Hepatocyte (in vitro differentiated cells): ENCODE measurements around the gene DLX3. TPM values are rescaled to one million over a fixed set of nuclear protein-coding genes. Genes with fewer than 3 reads are reported as not detected.

Experiments
- DNase-seq: peaks from one replicate; pipeline ENCODE4 v3.0.0-alpha.2; 2016; ENCODE audit warnings: low spot score
- H2AFZ ChIP-seq: fragments of 200-600 bp; sonication (generic); 2 replicates; pipeline ENCODE4 v1.6.0; 2016; ENCODE audit warnings: antibody characterized with exemption, mild to moderate bottlenecking
- H3K27ac ChIP-seq: fragments of 200-600 bp; sonication (generic); 2 replicates; pipeline ENCODE4 v1.5.1; 2016; ENCODE audit warnings: mild to moderate bottlenecking
- H3K27me3 ChIP-seq: fragments of 200-600 bp; sonication (generic); 2 replicates; pipeline ENCODE4 v1.6.1; 2016
- H3K36me3 ChIP-seq: fragments of 200-600 bp; sonication (generic); replicated peaks from 2 replicates; pipeline ENCODE4 v1.5.1; 2016; ENCODE audit warnings: low read depth; ENCODE audit not compliant: insufficient read depth
- H3K4me1 ChIP-seq: fragments of 200-600 bp; sonication (generic); 2 replicates; pipeline ENCODE4 v1.5.1; 2016; ENCODE audit warnings: mild to moderate bottlenecking, moderate library complexity; ENCODE audit not compliant: insufficient read depth
- H3K4me2 ChIP-seq: fragments of 200-600 bp; sonication (generic); 2 replicates; pipeline ENCODE4 v1.6.0; 2016
- H3K4me3 ChIP-seq: fragments of 200-600 bp; sonication (generic); 2 replicates; pipeline ENCODE4 v1.5.1; 2016; ENCODE audit warnings: mild to moderate bottlenecking
- H3K79me2 ChIP-seq: fragments of 200-600 bp; sonication (generic); 2 replicates; pipeline ENCODE4 v1.6.0; 2017; ENCODE audit warnings: mild to moderate bottlenecking
- H3K9me2 ChIP-seq: fragments of 200-600 bp; sonication (generic); replicated peaks from 2 replicates; pipeline ENCODE4 v1.6.0; 2017; ENCODE audit warnings: mild to moderate bottlenecking; ENCODE audit not compliant: insufficient read depth
- H3K9me3 ChIP-seq: fragments of 200-600 bp; sonication (generic); 2 replicates; pipeline ENCODE4 v1.5.1; 2016; ENCODE audit warnings: low read depth, mild to moderate bottlenecking
- H4K20me1 ChIP-seq: fragments of 200-600 bp; sonication (generic); 2 replicates; pipeline ENCODE4 v1.6.0; 2016; ENCODE audit warnings: mild to moderate bottlenecking; ENCODE audit not compliant: insufficient read depth, poor library complexity, severe bottlenecking
- CTCF ChIP-seq: fragments of 200-600 bp; sonication (generic); IDR thresholded peaks from 2 replicates; pipeline ENCODE4 v1.5.1; 2016; ENCODE audit warnings: antibody characterized with exemption, mild to moderate bottlenecking; ENCODE audit not compliant: poor library complexity
- EZH2 ChIP-seq: fragments of 200-600 bp; sonication (generic); IDR thresholded peaks from 2 replicates; pipeline ENCODE4 v1.6.1; 2016; ENCODE audit warnings: antibody characterized with exemption, mild to moderate bottlenecking, borderline replicate concordance
- EZH2phosphoT487 ChIP-seq: fragments of 200-600 bp; sonication (generic); IDR thresholded peaks from one replicate; pipeline ENCODE4 v1.6.1; 2018; ENCODE audit warnings: antibody characterized with exemption, mild to moderate bottlenecking, low read depth, moderate library complexity; ENCODE audit not compliant: unreplicated experiment, severe bottlenecking
- WGBS: methylation state at CpG from one replicate; pipeline ENCODE4 v1.1.6; 2016; ENCODE audit warnings: low lambda C conversion rate; ENCODE audit errors: missing lambda C conversion rate; 5-methylcytosine and 5-hydroxymethylcytosine counted together
- polyA plus RNA-seq: library from polyadenylated mRNA; unstranded; fragments of >200 nt; fragmentation: Nextera tagmentation; extraction: Ambion mirVana; gene quantifications from 2 replicates; pipeline ENCODE4 v1.2.1, GENCODE V29; 2016
- total RNA-seq: library from RNA; depleted of rRNA; stranded (reverse); fragments of >200 nt; gene quantifications from 2 replicates; pipeline ENCODE4 v1.2.3, GENCODE V29; 2014

The DLX3 gene
- total and polyA plus RNA-seq, 2 experiments from 2014 or later, result 0.37 to 1.1 TPM

- Histone ChIP-seq H3K9me2 (no peaks in the 10 kb centered on the region), H3K36me3 (no peaks in the 10 kb centered on the region), H2AFZ (no peak overlapping the region), H3K27me3 (peaks cover 17% of the 10 kb centered on the region), H3K27ac (no peak overlapping the region), H3K4me3 (no peak overlapping the region), H4K20me1 (no peaks in the 10 kb centered on the region), H3K79me2 (no peaks in the 10 kb centered on the region), H3K9me3 (no peaks in the 10 kb centered on the region), H3K4me1 (peaks cover 2% of the 10 kb centered on the region), H3K4me2 (no peak overlapping the region)
- TF ChIP-seq CTCF (no peak), EZH2phosphoT487 (no peak), EZH2 (no peak)
- 67% methylated on average over 2 of the region's 2 CpGs for WGBS
- DNase-seq, result no peak
Measured at GRCh38 chr17:49984776-49985175, 10.2 kb downstream of the DLX3 start.

- WGBS, result 51% methylated on average over 3 of the region's 3 CpGs
- peaks cover 17% of the 10 kb centered on the region for H3K27me3 ChIP-seq
Measured at GRCh38 chr17:49984283-49984682, 10.7 kb downstream of the DLX3 start.

GRCh38 chr17:49980703-49981197 lies 14.3 kb downstream of the DLX3 start:
- H4K20me1 ChIP-seq, result no peaks in the 10 kb centered on the region
- no peaks in the 10 kb centered on the region for H3K9me3 ChIP-seq
- no peak overlapping the region for H3K4me2 ChIP-seq
- no peak overlapping the region for H3K4me3 ChIP-seq
- 18% methylated on average over 7 of the region's 7 CpGs for WGBS
- TF ChIP-seq CTCF, result no peak
- no peak for TF ChIP-seq EZH2phosphoT487
- TF ChIP-seq EZH2, result no peak
- no peak overlapping the region for H2AFZ ChIP-seq
- H3K27me3 ChIP-seq, result peaks cover 23% of the 10 kb centered on the region
- no peaks in the 10 kb centered on the region for H3K9me2 ChIP-seq
- DNase-seq, result peak; percentile 44
- no peaks in the 10 kb centered on the region for H3K4me1 ChIP-seq
- no peaks in the 10 kb centered on the region for H3K79me2 ChIP-seq
- no peaks in the 10 kb centered on the region for H3K36me3 ChIP-seq
- H3K27ac ChIP-seq, result no peak overlapping the region

More at GRCh38 chr17:49984283-49984682, 10.7 kb downstream of the DLX3 start:
- no peaks in the 10 kb centered on the region for H3K36me3 ChIP-seq
- no peaks in the 10 kb centered on the region for H3K79me2 ChIP-seq
- H3K9me2 ChIP-seq, result no peaks in the 10 kb centered on the region
- TF ChIP-seq EZH2phosphoT487 (no peak), CTCF (no peak), EZH2 (no peak)
- no peaks in the 10 kb centered on the region for H4K20me1 ChIP-seq
- no peak overlapping the region for H2AFZ ChIP-seq
- H3K9me3 ChIP-seq, result no peaks in the 10 kb centered on the region
- peaks cover 2% of the 10 kb centered on the region for H3K4me1 ChIP-seq
- H3K4me2 ChIP-seq, result no peak overlapping the region
- H3K4me3 ChIP-seq, result no peak overlapping the region
- no peak for DNase-seq
- no peak overlapping the region for H3K27ac ChIP-seq
